Retinal pigment epithelial cell (primary cell): ENCODE data around the gene PTPN14.

ENCODE experiments used
- DNase-seq: peaks from one replicate; pipeline ENCODE4 v3.0.0-alpha.2; 2010; ENCODE audit warnings: low read depth
- H3K4me3 ChIP-seq: 2 replicates; pipeline ENCODE4 v1.5.1; 2011; ENCODE audit warnings: mild to moderate bottlenecking, low read length, control low read depth, moderate library complexity
- TF ChIP-seq, protein P1 (sequence below): conservative IDR thresholded peaks from 2 replicates; pipeline ENCODE4 v1.5.1; 2011; ENCODE audit warnings: low read depth, low read length, control low read depth, inconsistent platforms

Gene PTPN14

DNA sequence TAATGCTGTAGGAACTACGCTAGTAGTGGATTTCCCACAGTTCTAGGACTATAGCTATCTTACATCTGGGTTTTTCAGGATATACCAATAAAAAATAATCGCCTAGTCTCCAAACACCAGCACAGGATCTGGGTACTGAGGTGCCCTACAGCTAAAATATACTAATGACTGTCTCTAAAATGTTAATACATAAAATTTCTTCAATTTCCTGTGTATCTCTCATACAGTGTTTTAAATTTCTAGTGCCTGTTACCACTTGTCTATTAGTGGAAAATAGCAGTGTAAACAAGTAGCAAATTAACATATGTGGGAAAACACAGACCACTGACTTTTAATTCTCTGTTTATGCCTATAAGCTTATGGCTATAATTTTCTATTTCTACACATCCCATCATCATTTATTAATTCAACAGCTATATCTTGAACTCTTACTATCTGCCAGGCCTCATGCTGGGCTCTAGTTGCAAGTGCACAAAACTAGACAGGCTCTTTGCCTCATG, 16.1 kb upstream of the PTPN14 start:
- DNase-seq, result no peak
- H3K4me3 ChIP-seq, result no peak overlapping the region
- TF ChIP-seq, protein P1, sequence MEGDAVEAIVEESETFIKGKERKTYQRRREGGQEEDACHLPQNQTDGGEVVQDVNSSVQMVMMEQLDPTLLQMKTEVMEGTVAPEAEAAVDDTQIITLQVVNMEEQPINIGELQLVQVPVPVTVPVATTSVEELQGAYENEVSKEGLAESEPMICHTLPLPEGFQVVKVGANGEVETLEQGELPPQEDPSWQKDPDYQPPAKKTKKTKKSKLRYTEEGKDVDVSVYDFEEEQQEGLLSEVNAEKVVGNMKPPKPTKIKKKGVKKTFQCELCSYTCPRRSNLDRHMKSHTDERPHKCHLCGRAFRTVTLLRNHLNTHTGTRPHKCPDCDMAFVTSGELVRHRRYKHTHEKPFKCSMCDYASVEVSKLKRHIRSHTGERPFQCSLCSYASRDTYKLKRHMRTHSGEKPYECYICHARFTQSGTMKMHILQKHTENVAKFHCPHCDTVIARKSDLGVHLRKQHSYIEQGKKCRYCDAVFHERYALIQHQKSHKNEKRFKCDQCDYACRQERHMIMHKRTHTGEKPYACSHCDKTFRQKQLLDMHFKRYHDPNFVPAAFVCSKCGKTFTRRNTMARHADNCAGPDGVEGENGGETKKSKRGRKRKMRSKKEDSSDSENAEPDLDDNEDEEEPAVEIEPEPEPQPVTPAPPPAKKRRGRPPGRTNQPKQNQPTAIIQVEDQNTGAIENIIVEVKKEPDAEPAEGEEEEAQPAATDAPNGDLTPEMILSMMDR, result no peak

DNA sequence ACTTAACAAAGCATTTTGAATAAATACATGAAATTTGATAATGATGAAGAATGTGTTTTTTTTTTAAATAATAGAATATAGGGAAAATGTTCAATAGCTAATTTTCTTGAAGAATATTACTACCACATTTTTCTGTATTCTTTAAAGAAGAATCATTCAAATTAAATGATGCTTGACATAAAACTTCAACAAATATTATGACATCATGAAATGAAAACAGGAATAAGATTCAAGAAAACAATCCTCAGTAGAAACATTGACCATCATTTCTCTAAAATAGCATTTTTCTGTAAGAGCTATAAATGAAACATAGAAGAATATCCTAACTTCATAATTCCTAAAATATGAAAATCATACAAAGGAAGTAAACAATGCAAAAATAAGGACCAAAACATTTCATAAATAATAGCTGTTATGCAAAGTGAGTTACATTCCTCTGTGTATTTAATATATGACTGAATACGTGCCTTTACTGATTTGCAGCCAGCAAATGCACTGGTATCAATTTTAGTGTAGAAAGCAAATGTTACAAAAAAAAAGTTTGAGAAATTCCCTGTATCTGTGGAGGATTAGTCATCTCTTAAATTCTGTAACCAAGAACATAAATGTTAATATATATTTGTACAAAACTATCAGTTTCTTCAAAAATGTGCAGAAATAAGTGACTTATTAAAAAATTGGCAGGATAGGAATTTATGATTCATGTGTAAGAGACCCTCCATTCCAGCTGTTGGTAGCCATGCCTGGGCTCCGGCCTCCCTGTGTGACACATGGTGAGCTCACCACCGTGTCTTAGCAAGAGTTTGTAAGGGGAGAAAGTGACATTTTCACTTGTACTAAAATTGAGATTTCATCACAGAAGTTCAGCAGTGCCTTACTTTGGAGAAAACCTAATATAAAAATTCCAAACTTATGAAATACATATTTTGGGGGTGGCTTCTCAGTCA, 15.0 kb upstream of the PTPN14 start:
- H3K4me3 ChIP-seq, result no peak overlapping the region
- DNase-seq, result no peak
- TF ChIP-seq, protein P1, result no peak

DNA sequence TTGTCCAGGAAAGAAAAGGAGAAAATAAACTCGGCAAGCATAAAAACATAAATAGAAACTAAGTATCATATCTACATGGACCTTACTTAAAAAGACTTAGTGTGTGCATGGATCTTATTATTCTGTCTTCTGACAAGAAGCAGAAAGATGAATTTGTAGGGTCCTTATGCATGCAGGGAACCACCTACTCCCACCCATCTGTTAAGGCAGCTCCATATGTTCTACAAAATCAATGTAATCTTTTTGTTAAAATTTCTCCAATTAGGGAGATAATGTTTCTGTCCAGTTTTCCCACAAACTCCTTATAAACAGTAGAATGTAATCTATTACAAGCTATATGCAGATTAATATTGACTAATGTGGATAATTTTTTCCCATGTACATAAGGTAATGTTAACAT, 13.9 kb upstream of the PTPN14 start:
- TF ChIP-seq, protein P1, result no peak
- DNase-seq, result no peak
- H3K4me3 ChIP-seq, result no peak overlapping the region

DNA sequence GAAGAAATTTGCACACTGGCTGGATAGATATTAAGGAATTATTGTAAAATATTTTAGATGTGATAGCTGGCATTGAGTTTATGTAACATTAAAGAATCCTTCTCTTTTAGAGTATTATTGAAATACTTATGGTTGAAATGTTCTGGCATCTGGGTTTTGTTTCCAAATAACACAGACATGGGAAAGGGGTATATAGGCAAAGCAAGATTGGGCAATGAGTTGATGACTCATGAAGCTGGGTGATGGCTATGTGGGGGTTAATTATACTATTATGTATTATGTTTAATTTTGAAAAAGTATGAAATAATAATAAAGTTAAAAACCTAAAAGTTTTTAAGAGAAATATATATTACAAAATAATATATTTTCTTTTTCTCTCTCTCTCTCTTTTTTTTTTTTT, 12.5 kb upstream of the PTPN14 start:
- no peak for DNase-seq
- TF ChIP-seq, protein P1, result no peak
- no peak overlapping the region for H3K4me3 ChIP-seq

DNA sequence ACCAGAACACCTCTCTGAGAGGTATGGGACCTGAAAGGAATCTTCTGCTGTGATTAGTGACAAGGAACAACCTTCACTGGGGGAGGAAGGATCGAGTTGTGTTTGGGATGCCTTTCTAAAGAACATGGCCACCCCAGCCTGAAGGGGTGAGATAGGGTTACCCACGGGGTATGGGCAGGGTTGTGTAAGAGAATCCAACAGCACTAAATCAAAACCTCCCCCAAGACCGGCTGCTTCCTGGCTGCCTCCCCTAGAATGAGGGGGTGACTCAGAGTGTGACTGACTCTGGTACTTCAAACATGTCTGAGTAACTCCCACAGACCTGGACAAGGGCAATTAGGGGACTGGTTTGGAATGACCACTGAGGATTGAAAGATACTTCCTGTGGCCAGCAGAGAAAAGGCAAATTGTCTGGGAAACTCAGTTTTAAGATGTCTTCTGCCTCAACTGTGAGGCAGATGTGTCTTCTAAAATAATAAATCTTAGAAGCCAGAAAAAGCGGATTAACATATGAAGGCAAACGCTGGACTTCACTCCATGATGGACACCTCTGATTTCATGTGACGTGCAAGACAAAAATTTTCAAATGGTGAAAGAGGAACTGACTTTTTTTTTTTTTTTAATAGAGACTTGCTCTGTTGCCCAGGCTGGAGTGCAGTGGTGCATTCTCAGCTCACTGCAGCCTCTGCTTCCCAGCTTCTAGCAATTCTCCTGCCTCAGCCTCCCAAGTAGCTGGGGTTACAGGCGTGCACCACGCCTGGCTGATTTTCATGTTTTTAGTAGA, 6.7 kb upstream of the PTPN14 start:
- TF ChIP-seq, protein P1, result no peak
- no peak for DNase-seq
- H3K4me3 ChIP-seq, result no peak overlapping the region

DNA sequence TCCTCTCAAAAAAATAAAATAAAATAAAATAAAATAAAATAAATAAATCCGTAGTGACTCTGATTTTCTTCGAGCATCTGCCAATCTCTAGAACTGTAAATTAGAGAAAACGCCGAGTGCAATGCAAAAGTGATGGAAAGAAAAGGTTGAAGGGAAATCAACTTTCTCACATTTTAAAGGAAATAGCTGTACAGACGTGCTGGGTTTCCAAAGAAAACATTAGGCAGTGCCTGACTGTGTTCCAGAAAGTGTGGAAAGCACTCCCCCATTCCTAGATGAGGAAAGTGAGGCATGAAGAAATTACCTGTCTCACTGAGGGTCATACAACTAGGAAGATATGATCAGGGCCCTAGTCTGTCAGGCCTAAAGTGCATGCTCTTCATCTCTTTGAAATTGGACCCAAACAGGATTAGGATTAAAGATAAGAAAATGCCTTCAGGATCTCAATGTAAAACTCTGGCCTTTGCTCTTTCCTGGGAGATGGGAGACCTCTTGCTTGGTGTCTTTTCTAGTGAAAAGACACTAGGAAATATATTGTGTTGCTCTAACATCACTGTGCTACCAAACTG, 1.8 kb upstream of the PTPN14 start:
- TF ChIP-seq, protein P1, result no peak
- no peak for DNase-seq
- H3K4me3 ChIP-seq, result no peak overlapping the region
